HG02798 (cell line): ENCODE data around the gene OR52R1.
A peak's percentile ranks its signal among the peaks of the same experiment; 100 is the strongest.
"Not testable (repeated sequence)": the region's sequence is repeated elsewhere in the genome, so short reads cannot be mapped to it uniquely, and the experiment has no call there.

Experiments
- ATAC-seq: cut with Tn5 transposase; IDR thresholded peaks from one replicate; pipeline ENCODE4 v1.9.1; 2021; ENCODE audit warnings: mild to moderate bottlenecking; ENCODE audit not compliant: unreplicated experiment, poor library complexity

The OR52R1 gene

GRCh38 chr11:4804280-4804679 lies at the start of gene OR52R1:
TSS of gene OR52R1 (minus strand) at chr11:4804380. CDS start at chr11:4804380, 0 bp downstream.
- ATAC-seq = no peak

- no peak for ATAC-seq
These were observed 46.9 kb upstream of the OR52R1 start for GRCh38 chr11:4851033-4851432.

- no peak for ATAC-seq
These were observed 44.8 kb upstream of the OR52R1 start, which contains the start of gene OR51S1 for GRCh38 chr11:4848908-4849532. TSS of gene OR51S1 (minus strand) at chr11:4849208. CDS start at chr11:4849208, 0 bp downstream.

GRCh38 chr11:4839851-4840549 lies 35.8 kb upstream of the OR52R1 start:
- no peak for ATAC-seq

GRCh38 chr11:4830909-4831308 lies 26.7 kb upstream of the OR52R1 start:
- no peak for ATAC-seq

- no peak for ATAC-seq
These were observed 26.2 kb upstream of the OR52R1 start for GRCh38 chr11:4830346-4830745.

GRCh38 chr11:4826425-4826824 lies 22.2 kb upstream of the OR52R1 start:
- no peak for ATAC-seq

- no peak for ATAC-seq
These were observed 21.0 kb upstream of the OR52R1 start for GRCh38 chr11:4825132-4825531.

GRCh38 chr11:4821021-4821420 lies 16.8 kb upstream of the OR52R1 start, which contains the start of gene OR51F2:
TSS of gene OR51F2 (plus strand) at chr11:4821321. CDS start at chr11:4821422, 101 bp downstream.
- no peak for ATAC-seq

GRCh38 chr11:4809246-4809645 lies 5.1 kb upstream of the OR52R1 start:
- no peak for ATAC-seq

GRCh38 chr11:4808476-4808875 lies 4.3 kb upstream of the OR52R1 start:
- no peak for ATAC-seq

- ATAC-seq = not testable (repeated sequence)
These were observed 2.9 kb downstream of the OR52R1 start for GRCh38 chr11:4801316-4801715.

GRCh38 chr11:4798427-4799183 lies 5.6 kb downstream of the OR52R1 start:
- ATAC-seq = no peak

GRCh38 chr11:4797206-4797605 lies 7.0 kb downstream of the OR52R1 start:
- ATAC-seq = no peak

- no peak for ATAC-seq
These were observed 21.7 kb downstream of the OR52R1 start for GRCh38 chr11:4782454-4782853.

- ATAC-seq = no peak
These were observed 34.3 kb downstream of the OR52R1 start, which contains the start of gene OR51F1 for GRCh38 chr11:4769838-4770237. TSS of gene OR51F1 (minus strand) at chr11:4769938. CDS start at chr11:4769938, 0 bp downstream.

GRCh38 chr11:4768094-4768493 lies 36.1 kb downstream of the OR52R1 start:
- no peak for ATAC-seq

- ATAC-seq = no peak
These were observed 37.6 kb downstream of the OR52R1 start for GRCh38 chr11:4766420-4767043.

GRCh38 chr11:4763096-4763495 lies 41.1 kb downstream of the OR52R1 start:
- peak; percentile 74 for ATAC-seq
